ENCODE results near the gene TOMM70. TPM values are rescaled to one million over a fixed set of nuclear protein-coding genes. Genes with fewer than 3 reads are reported as not detected.
A peak's percentile ranks its signal among the peaks of the same experiment; 100 is the strongest.

TOMM70 gene
- total and polyA plus RNA-seq, 4 experiments from 2014 or later: 16.2 to 37.5 (median 28.3) TPM

DNA sequence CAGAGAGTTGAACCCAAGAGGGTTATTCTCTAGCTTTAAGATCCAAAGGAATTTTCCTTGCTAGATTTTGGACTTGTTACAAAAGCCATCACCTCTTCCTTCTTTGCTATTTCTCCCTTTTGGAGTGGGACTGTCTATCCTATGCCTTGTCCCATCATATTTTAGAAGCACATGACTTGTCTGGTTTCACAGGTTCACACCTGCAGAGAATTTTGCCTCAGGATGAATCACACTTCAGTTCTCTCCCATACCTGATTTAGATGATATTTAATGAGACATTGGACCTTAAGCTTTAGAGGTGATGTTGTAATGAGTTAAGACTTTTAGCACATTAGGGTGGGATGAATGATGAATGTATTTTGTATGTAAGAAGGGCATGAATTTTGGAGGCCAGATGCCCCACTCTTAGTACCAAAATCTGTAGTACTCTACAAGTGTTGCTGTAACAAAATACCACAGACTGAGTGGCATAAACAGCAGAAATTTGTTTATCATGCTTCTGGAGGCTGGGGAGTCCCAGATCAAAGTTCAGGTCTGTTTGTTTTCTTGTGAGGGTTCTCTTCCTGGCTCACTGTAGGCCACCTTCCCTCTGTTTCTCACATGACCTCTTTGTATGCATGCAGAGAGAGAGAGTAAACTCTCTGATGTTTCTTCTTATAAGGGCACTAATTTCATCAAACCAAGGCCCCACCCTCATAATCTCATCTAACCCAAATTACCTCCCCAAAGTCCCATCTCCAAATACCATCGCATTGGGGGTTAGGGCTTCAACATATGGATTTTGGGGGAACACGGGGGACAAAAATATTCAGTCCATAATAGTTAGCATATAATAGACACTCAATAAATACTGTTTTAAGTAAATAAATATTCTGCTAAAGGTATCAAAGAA, 10.4 kb upstream of the TOMM70 start:
- CTCF ChIA-PET (ENCODE audit: partially characterized antibody): no interaction called here
- no peak overlapping the region for H3K27ac Mint-ChIP-seq
- POLR2A ChIA-PET (ENCODE audit: partially characterized antibody): no interaction called here

GRCh38 chr3:100407977-100408532, 7.2 kb upstream of the TOMM70 start:
- ChIA-PET CTCF (ENCODE audit: partially characterized antibody) (no interaction called here), POLR2A (ENCODE audit: partially characterized antibody) (no interaction called here)
- intact Hi-C loops (cut with micrococcal nuclease): no loop called here
- no peak overlapping the region for H3K27ac Mint-ChIP-seq
- H3K27ac ChIP-seq (ENCODE audit: low read depth, low read length): no peak overlapping the region
- no peaks in the 10 kb centered on the region for H3K36me3 ChIP-seq (ENCODE audit: insufficient read depth, low read length)
- peaks cover 0 to 32% (median 11%) of the 10 kb centered on the region in 8 donors for H3K9me3 Mint-ChIP-seq
- H3K27me3 ChIP-seq (ENCODE audit: insufficient read depth, low read length): no peaks in the 10 kb centered on the region
- H3K4me3 Mint-ChIP-seq: no peak overlapping the region
- no peaks in the 10 kb centered on the region for H3K27me3 Mint-ChIP-seq
- H3K36me3 Mint-ChIP-seq: peaks cover 9 to 42% of the 10 kb centered on the region in 2 donors
- H3K4me3 ChIP-seq (ENCODE audit: low read length in 2 of 2): no peak overlapping the region
- peaks cover 6 to 21% (median 13%) of the 10 kb centered on the region in 4 donors for H3K4me1 Mint-ChIP-seq
- DNase-seq: no peak
- H3K4me1 ChIP-seq (ENCODE audit: insufficient read depth, low read length): peaks cover 9% of the 10 kb centered on the region
- H3K9me3 ChIP-seq (ENCODE audit: control insufficient read depth in 1 of 2, low read length in 2 of 2): no peaks in the 10 kb centered on the region

More for the DNA sequence above, 10.4 kb upstream of the TOMM70 start:
- Histone ChIP-seq H3K4me3 (ENCODE audit: low read length in 2 of 2) (no peak overlapping the region), H3K9me3 (ENCODE audit: control insufficient read depth in 1 of 2, low read length in 2 of 2) (no peaks in the 10 kb centered on the region), H3K27ac (ENCODE audit: low read depth, low read length) (no peak overlapping the region), H3K36me3 (ENCODE audit: insufficient read depth, low read length) (no peaks in the 10 kb centered on the region), H3K4me1 (ENCODE audit: insufficient read depth, low read length) (no peaks in the 10 kb centered on the region), H3K27me3 (ENCODE audit: insufficient read depth, low read length) (no peaks in the 10 kb centered on the region)
- Mint-ChIP-seq H3K4me1 (peaks cover 0 to 2% (median 0%) of the 10 kb centered on the region in 4 donors), H3K9me3 (peaks cover 0 to 32% (median 13%) of the 10 kb centered on the region in 8 donors), H3K27me3 (no peaks in the 10 kb centered on the region), H3K36me3 (peaks cover 9 to 45% of the 10 kb centered on the region in 2 donors), H3K4me3 (no peak overlapping the region)
- no peak for DNase-seq
- intact Hi-C loops (cut with micrococcal nuclease): no loop called here

GRCh38 chr3:100407164-100407563, 6.3 kb upstream of the TOMM70 start:
- intact Hi-C loops (cut with micrococcal nuclease): no loop called here
- H3K27ac Mint-ChIP-seq: no peak overlapping the region

GRCh38 chr3:100404250-100404548, 3.3 kb upstream of the TOMM70 start:
- no peak for DNase-seq
- H3K9me3 ChIP-seq (ENCODE audit: control insufficient read depth in 1 of 2, low read length in 2 of 2): no peaks in the 10 kb centered on the region
- CTCF ChIA-PET (ENCODE audit: partially characterized antibody): interaction anchor here (0.7 to 1.5 kb wide), 3 partner anchors 18 to 305 kb away, joined by 3 to 4 read pairs (median 3); partner anchors contain the start of gene TFG
- H3K27ac ChIP-seq (ENCODE audit: low read depth, low read length): no peak overlapping the region
- no peaks in the 10 kb centered on the region for H3K36me3 ChIP-seq (ENCODE audit: insufficient read depth, low read length)
- Mint-ChIP-seq H3K27ac (no peak overlapping the region), H3K4me1 (peaks cover 26 to 50% (median 39%) of the 10 kb centered on the region in 4 donors), H3K9me3 (peaks cover 0 to 10% (median 7%) of the 10 kb centered on the region in 8 donors), H3K27me3 (no peaks in the 10 kb centered on the region), H3K36me3 (peaks cover 17 to 20% of the 10 kb centered on the region in 2 donors), H3K4me3 (peak overlapping the region in 1 of 8 donors; percentile 41)
- H3K4me1 ChIP-seq (ENCODE audit: insufficient read depth, low read length): peaks cover 34% of the 10 kb centered on the region
- POLR2A ChIA-PET (ENCODE audit: partially characterized antibody): interaction anchor here (0.6 kb wide), 1 partner anchor 572 kb away, joined by 3 read pairs; no protein-coding TSS in a partner anchor
- H3K4me3 ChIP-seq (ENCODE audit: low read length in 2 of 2): no peak overlapping the region
- no peaks in the 10 kb centered on the region for H3K27me3 ChIP-seq (ENCODE audit: insufficient read depth, low read length)
- intact Hi-C loops (cut with micrococcal nuclease): no loop called here

More at GRCh38 chr3:100407164-100407563, 6.3 kb upstream of the TOMM70 start:
- Histone ChIP-seq H3K4me3 (ENCODE audit: low read length in 2 of 2) (no peak overlapping the region), H3K27ac (ENCODE audit: low read depth, low read length) (no peak overlapping the region), H3K9me3 (ENCODE audit: control insufficient read depth in 1 of 2, low read length in 2 of 2) (no peaks in the 10 kb centered on the region), H3K36me3 (ENCODE audit: insufficient read depth, low read length) (no peaks in the 10 kb centered on the region), H3K4me1 (ENCODE audit: insufficient read depth, low read length) (peaks cover 18% of the 10 kb centered on the region), H3K27me3 (ENCODE audit: insufficient read depth, low read length) (no peaks in the 10 kb centered on the region)
- H3K9me3 Mint-ChIP-seq: peaks cover 0 to 25% (median 11%) of the 10 kb centered on the region in 8 donors
- peaks cover 13 to 30% (median 20%) of the 10 kb centered on the region in 4 donors for H3K4me1 Mint-ChIP-seq
- no peak overlapping the region for H3K4me3 Mint-ChIP-seq
- ChIA-PET CTCF (ENCODE audit: partially characterized antibody) (no interaction called here), POLR2A (ENCODE audit: partially characterized antibody) (no interaction called here)
- peaks cover 7 to 33% of the 10 kb centered on the region in 2 donors for H3K36me3 Mint-ChIP-seq
- DNase-seq: no peak
- no peaks in the 10 kb centered on the region for H3K27me3 Mint-ChIP-seq

- no peaks in the 10 kb centered on the region for H3K27me3 ChIP-seq (ENCODE audit: insufficient read depth, low read length)
- peak overlapping the region in 2 of 8 donors; percentile 13 to 97 for H3K4me3 Mint-ChIP-seq
- no peaks in the 10 kb centered on the region for H3K27me3 Mint-ChIP-seq
- CTCF ChIA-PET (ENCODE audit: partially characterized antibody): interaction anchor here (0.7 to 1.5 kb wide), 3 partner anchors 18 to 306 kb away, joined by 3 to 4 read pairs (median 3); partner anchors contain the start of gene TFG
- no peak for DNase-seq
- POLR2A ChIA-PET (ENCODE audit: partially characterized antibody): interaction anchor here (0.6 to 2.0 kb wide), 2 partner anchors 31 to 572 kb away, joined by 3 to 6 read pairs; no protein-coding TSS in a partner anchor
- intact Hi-C loops (cut with micrococcal nuclease): no loop called here
- peaks cover 0 to 10% (median 7%) of the 10 kb centered on the region in 8 donors for H3K9me3 Mint-ChIP-seq
- H3K36me3 Mint-ChIP-seq: peaks cover 17% of the 10 kb centered on the region in 2 donors
- H3K9me3 ChIP-seq (ENCODE audit: control insufficient read depth in 1 of 2, low read length in 2 of 2): no peaks in the 10 kb centered on the region
- no peak overlapping the region for H3K4me3 ChIP-seq (ENCODE audit: low read length in 2 of 2)
- H3K27ac ChIP-seq (ENCODE audit: low read depth, low read length): no peak overlapping the region
- no peak overlapping the region for H3K27ac Mint-ChIP-seq
- peaks cover 30 to 56% (median 44%) of the 10 kb centered on the region in 4 donors for H3K4me1 Mint-ChIP-seq
- H3K36me3 ChIP-seq (ENCODE audit: insufficient read depth, low read length): no peaks in the 10 kb centered on the region
- H3K4me1 ChIP-seq (ENCODE audit: insufficient read depth, low read length): peaks cover 40% of the 10 kb centered on the region
Observed at GRCh38 chr3:100403362-100404249, 2.7 kb upstream of the TOMM70 start.

DNA sequence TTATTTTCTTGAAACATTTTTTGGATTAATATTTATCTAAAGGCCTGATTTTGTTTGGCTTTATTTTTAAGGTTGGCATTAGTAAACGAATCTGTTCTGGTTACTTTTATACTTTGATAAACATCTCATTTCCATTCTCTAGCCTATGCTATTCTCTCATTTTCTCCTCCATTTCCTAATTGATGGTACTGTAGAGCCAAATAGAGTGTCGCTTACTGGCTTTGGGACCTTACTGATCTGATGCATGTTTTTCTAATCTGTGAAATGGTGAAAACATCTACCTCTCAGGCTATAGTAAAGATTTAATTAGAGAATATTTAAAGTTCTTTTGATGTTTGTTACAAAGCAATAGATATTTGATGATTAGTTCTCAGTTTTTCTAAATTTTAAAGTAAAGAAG, 2.0 kb upstream of the TOMM70 start:
- Mint-ChIP-seq H3K36me3 (peaks cover 12 to 17% of the 10 kb centered on the region in 2 donors), H3K27ac (peak overlapping the region in 4 of 7 donors; percentile 37 to 95 (median 59)), H3K4me3 (peak overlapping the region in 7 of 8 donors; percentile 13 to 97 (median 96)), H3K27me3 (no peaks in the 10 kb centered on the region), H3K4me1 (peaks cover 33 to 60% (median 48%) of the 10 kb centered on the region in 4 donors), H3K9me3 (peaks cover 0 to 8% (median 4%) of the 10 kb centered on the region in 8 donors)
- CTCF ChIA-PET (ENCODE audit: partially characterized antibody): interaction anchor here (1.4 kb wide), 1 partner anchor 86 kb away, joined by 3 read pairs; no protein-coding TSS in a partner anchor
- no peaks in the 10 kb centered on the region for H3K9me3 ChIP-seq (ENCODE audit: control insufficient read depth in 1 of 2, low read length in 2 of 2)
- POLR2A ChIA-PET (ENCODE audit: partially characterized antibody): interaction anchor here (1.9 to 3.0 kb wide), 3 partner anchors 31 to 142 kb away, joined by 6 to 23 read pairs (median 20); partner anchors contain the start of genes NIT2 and TBC1D23
- no peak overlapping the region for H3K27ac ChIP-seq (ENCODE audit: low read depth, low read length)
- no peak overlapping the region for H3K4me3 ChIP-seq (ENCODE audit: low read length in 2 of 2)
- peaks cover 42% of the 10 kb centered on the region for H3K4me1 ChIP-seq (ENCODE audit: insufficient read depth, low read length)
- no peaks in the 10 kb centered on the region for H3K27me3 ChIP-seq (ENCODE audit: insufficient read depth, low read length)
- intact Hi-C loops (cut with micrococcal nuclease): no loop called here
- no peak for DNase-seq
- no peaks in the 10 kb centered on the region for H3K36me3 ChIP-seq (ENCODE audit: insufficient read depth, low read length)

Data from CD4-positive, alpha-beta memory T cell (primary cell).